T47D (cell line): Measurements from ENCODE around the gene RNF135.
"Not testable (repeated sequence)": the region's sequence is repeated elsewhere in the genome, so short reads cannot be mapped to it uniquely, and the experiment has no call there.

ENCODE experiments used
- DNase-seq, 2 experiments: peaks; one replicate each; pipeline versions ENCODE4 v3.0.0 to v3.0.0-alpha.2; 2011 to 2012; ENCODE audit warnings: low read depth in 1 of 2, low spot score in 1 of 2
- JUND ChIP-seq: IDR thresholded peaks from 2 replicates; pipeline ENCODE4 v1.6.1; 2012; ENCODE audit warnings: low read depth
- in situ Hi-C: cut with HindIII; loops from 2 replicates; pipeline ENCODE4 v1.10.0; 2016; ENCODE audit warnings: low sequenced_read_pairs, low pct_unique_long_range_greater_than_20kb

RNF135 gene

DNA sequence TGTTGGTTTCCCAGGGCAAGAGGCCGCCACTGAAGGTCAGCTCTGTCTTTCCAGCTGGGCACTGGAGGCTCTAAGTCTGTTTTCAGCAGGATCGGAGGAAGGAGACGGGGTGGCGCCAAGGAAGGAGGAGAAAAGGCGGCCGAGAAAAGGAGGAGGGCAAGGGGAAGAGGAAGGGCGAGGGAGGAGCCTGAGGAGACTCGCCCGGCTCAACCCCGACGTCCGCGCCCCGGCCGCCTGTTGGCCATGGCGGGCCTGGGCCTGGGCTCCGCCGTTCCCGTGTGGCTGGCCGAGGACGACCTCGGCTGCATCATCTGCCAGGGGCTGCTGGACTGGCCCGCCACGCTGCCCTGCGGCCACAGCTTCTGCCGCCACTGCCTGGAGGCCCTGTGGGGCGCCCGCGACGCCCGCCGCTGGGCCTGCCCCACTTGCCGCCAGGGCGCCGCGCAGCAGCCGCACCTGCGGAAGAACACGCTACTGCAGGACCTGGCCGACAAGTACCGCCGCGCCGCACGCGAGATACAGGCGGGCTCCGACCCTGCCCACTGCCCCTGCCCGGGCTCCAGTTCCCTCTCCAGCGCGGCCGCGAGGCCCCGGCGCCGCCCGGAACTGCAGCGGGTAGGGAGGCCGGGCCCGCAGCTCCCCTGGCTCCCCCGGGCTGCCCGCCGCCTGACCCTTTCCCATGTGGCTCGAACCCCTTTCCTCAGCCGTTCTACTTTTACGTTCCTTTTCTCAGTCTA lies at the start of gene RNF135:
TSS of gene RNF135 (plus strand) at position 209 of the 737 bp plus-strand sequence. CDS start at position 244, 35 bp downstream.
- no peak for TF ChIP-seq JUND
- in situ Hi-C loops = no loop called here
- DNase-seq = peak; percentile 95 to 98

DNA sequence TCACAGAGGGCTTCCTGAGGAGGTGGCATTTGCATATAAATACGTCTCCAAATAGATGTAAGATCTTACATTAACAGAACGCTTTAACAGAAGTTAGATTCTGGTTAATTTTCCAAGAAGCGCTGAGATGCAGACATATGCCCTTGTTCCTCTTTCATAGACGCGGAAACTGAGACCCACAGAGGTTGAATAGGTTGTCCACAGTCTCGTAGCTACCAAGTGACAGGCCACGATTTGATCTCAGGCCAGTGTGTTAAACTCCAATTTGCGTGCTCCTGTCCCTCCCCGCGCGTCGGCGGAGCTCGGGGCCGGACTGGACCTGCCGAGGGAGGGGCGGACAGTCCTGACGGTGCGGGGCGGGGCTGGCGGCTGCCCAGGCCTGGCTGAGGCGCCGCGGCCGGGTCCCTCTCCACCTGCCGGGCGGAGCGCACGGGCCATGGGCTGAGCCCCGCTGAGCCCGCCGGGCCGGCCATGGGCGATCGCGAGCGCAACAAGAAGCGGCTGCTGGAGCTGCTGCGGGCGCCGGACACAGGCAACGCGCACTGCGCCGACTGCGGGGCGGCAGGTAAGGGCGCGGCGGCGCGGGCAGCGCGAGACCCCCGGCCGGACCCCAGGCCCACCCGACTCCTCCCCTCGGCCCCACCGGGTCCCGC lies 49.2 kb upstream of the RNF135 start, which contains the start of gene ADAP2:
TSS of gene ADAP2 (plus strand) at position 402 of the 653 bp plus-strand sequence. CDS start at position 472, 70 bp downstream.
- no peak for TF ChIP-seq JUND
- DNase-seq = peak; percentile 80 to 83
- in situ Hi-C loops = no loop called here

GRCh38 chr17:30922235-30923030 lies 48.4 kb upstream of the RNF135 start:
- TF ChIP-seq JUND = no peak
- in situ Hi-C loops = no loop called here
- DNase-seq = peak in 1 of 2 experiments; percentile 28

GRCh38 chr17:30924341-30924740 lies 46.5 kb upstream of the RNF135 start:
- no peak for TF ChIP-seq JUND
- DNase-seq = no peak

GRCh38 chr17:30926516-30926915 lies 44.3 kb upstream of the RNF135 start:
- no peak for TF ChIP-seq JUND
- in situ Hi-C loops = no loop called here
- no peak for DNase-seq

More at GRCh38 chr17:30924341-30924740, 46.5 kb upstream of the RNF135 start:
- in situ Hi-C loops = no loop called here

- no peak for TF ChIP-seq JUND
- DNase-seq = no peak
- in situ Hi-C loops = no loop called here
Measured at GRCh38 chr17:30927756-30928155, 43.1 kb upstream of the RNF135 start.

DNA sequence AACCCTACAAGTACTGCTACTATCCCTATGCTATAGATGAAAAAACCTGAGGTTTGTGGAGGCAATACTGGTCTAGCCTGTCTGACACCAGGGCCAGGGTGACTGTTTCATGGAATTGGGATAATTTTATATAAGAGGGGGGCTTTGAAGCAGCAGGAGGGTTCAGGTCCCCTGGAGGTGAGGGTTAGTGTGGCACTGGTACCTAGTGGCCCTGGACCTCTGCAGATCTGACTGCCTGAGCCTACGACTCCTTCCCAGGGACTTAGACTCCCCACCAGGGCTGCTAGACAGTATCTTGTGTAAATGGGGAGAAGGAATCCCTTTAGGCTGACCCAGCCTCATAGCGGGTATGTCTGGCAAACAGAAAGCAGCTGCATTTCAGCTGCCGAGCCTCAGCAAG lies 42.3 kb upstream of the RNF135 start:
- in situ Hi-C loops = no loop called here
- DNase-seq = no peak

DNA sequence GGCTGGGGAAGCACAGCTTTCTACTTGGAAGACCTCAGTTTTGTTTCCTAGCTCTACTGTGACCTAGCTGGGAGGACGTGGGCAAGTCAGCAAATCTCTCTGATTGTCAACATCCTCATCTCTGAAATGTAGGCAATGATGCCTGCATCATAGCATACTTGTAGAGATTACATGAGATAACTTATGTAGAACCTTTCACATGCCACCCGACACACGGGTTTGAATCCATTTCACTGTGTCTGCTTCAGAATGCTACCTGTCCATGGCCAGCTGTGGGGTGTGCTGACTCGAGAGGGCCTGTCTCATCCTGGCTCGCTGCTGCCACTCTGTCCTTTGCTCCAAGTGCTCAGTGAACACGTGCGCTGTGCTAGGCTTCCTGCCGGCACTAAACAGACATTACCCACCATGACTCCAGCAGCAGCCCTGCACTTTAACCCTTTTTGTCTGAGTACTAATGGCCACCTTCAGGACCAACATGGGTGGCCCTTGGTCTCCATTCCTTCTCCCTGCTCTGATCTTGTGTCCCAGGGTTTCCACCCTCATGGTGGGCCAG lies 41.7 kb upstream of the RNF135 start:
- in situ Hi-C loops = no loop called here
- no peak for TF ChIP-seq JUND
- DNase-seq = no peak

More for the DNA sequence above, 42.3 kb upstream of the RNF135 start:
- TF ChIP-seq JUND = no peak

DNA sequence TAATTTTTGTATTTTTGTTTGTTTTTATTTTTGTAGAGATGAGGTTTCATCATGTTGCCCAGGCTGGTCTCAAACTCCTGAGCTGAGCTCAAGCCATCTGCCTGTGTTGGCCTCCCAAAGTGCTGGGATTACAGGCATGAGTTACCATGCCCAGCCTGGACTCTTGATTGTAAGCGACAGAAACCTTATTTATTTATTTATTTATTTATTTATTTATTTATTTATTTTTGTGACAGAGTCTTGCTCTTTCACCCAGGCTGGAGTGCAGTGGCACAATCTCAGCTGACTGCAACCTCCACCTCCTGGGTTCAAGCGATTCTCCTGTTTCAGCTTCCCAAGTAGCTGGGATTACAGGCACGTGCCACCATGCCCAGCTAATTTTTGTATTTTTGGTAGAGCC lies 41.0 kb upstream of the RNF135 start:
- in situ Hi-C loops, DNase-seq: not testable (repeated sequence)

GRCh38 chr17:30930495-30930894 lies 40.3 kb upstream of the RNF135 start:
- TF ChIP-seq JUND = no peak

GRCh38 chr17:30931582-30931981 lies 39.3 kb upstream of the RNF135 start:
- DNase-seq, in situ Hi-C loops: not testable (repeated sequence)

More at GRCh38 chr17:30930495-30930894, 40.3 kb upstream of the RNF135 start:
- DNase-seq = peak in 1 of 2 experiments; percentile 85
- in situ Hi-C loops = no loop called here

- no peak for TF ChIP-seq JUND
- DNase-seq = no peak
- in situ Hi-C loops = no loop called here
Measured at GRCh38 chr17:30933966-30934365, 36.9 kb upstream of the RNF135 start.
